Natural killer cell (primary cell): ENCODE results near the gene COL23A1. TPM values are rescaled to one million over a fixed set of nuclear protein-coding genes. Genes with fewer than 3 reads are reported as not detected.

ENCODE experiments used
- ATAC-seq, 3 donors: fragments of 150-1000 bp in 2 of 3; fragments of 200-7000 bp in 1 of 3; cut with Tn5 transposase; 1 replicate in 1 of 3; 2 replicates in 2 of 3; pipeline ENCODE4 v1.10.0; 2021; ENCODE audit warnings: mild to moderate bottlenecking in 2 of 3, moderate library complexity in 2 of 3
- DNase-seq, 2 donors: peaks; one replicate each; pipeline versions ENCODE4 v3.0.0 to v3.0.0-alpha.2; 2013 to 2021; ENCODE audit warnings: mixed read lengths in 1 of 2
- H3K27ac ChIP-seq: one replicate; pipeline ENCODE4 v1.5.1; 2013; ENCODE audit warnings: mild to moderate bottlenecking, low read length
- H3K27me3 ChIP-seq: one replicate; pipeline ENCODE4 v1.6.1; 2013; ENCODE audit warnings: low read length; ENCODE audit not compliant: control insufficient read depth, insufficient read depth
- H3K36me3 ChIP-seq: one replicate; pipeline ENCODE4 v1.6.1; 2013; ENCODE audit warnings: low read length; ENCODE audit not compliant: control insufficient read depth, insufficient read depth
- H3K4me1 ChIP-seq: one replicate; pipeline ENCODE4 v1.6.1; 2013; ENCODE audit warnings: low read length; ENCODE audit not compliant: control insufficient read depth, insufficient read depth
- H3K4me3 ChIP-seq: one replicate; pipeline ENCODE4 v1.5.1; 2013; ENCODE audit warnings: low read length
- H3K9me3 ChIP-seq: one replicate; pipeline ENCODE4 v1.6.1; 2013; ENCODE audit warnings: low read length; ENCODE audit not compliant: control insufficient read depth, insufficient read depth
- H3K27ac Mint-ChIP-seq, 2 donors: one replicate each; pipeline ENCODE4 v1.8.0; 2022; ENCODE audit warnings: mild to moderate bottlenecking in 2 of 2, mixed read lengths in 2 of 2, moderate library complexity in 1 of 2
- H3K27me3 Mint-ChIP-seq, 2 donors: one replicate each; pipeline ENCODE4 v1.8.0; 2022; ENCODE audit warnings: low read depth in 2 of 2, mixed read lengths in 2 of 2
- H3K36me3 Mint-ChIP-seq: one replicate; pipeline ENCODE4 v1.8.0; 2022; ENCODE audit warnings: mixed read lengths
- H3K4me1 Mint-ChIP-seq, 2 donors: one replicate each; pipeline ENCODE4 v1.8.0; 2022; ENCODE audit warnings: mixed read lengths in 2 of 2
- H3K4me3 Mint-ChIP-seq: one replicate; pipeline ENCODE4 v1.8.0; 2022; ENCODE audit warnings: mild to moderate bottlenecking, moderate library complexity, mixed read lengths
- H3K9me3 Mint-ChIP-seq, 2 donors: one replicate each; pipeline ENCODE4 v1.8.0; 2022; ENCODE audit warnings: mixed read lengths in 2 of 2
- CTCF ChIP-seq: fragments of 200-600 bp; IDR thresholded peaks from one replicate; pipeline ENCODE4 v1.8.0; 2022; ENCODE audit warnings: antibody characterized with exemption
- WGBS: methylation state at CpG from one replicate; pipeline ENCODE4 v1.1.7; 2013; ENCODE audit warnings: missing lambda C conversion rate; ENCODE audit not compliant: insufficient coverage; 5-methylcytosine and 5-hydroxymethylcytosine counted together
- intact Hi-C: fragments of 100-400 bp; cut with micrococcal nuclease; formaldehyde crosslinking; loops from one replicate; pipeline ENCODE4 v1.14.2; 2022
- total RNA-seq, 4 donors: library from RNA; stranded (reverse); fragments of 120-200 nt in 1 of 4; gene quantifications; one replicate each; pipeline versions ENCODE4 v1.2.3 to v1.2.4, GENCODE V29; 2013 to 2022

Gene COL23A1
- total RNA-seq, 3 donors from 2014 or later (not counting 1 experiment from before 2014, with no cell fraction given), result 0.15 TPM; not detected in 2

DNA sequence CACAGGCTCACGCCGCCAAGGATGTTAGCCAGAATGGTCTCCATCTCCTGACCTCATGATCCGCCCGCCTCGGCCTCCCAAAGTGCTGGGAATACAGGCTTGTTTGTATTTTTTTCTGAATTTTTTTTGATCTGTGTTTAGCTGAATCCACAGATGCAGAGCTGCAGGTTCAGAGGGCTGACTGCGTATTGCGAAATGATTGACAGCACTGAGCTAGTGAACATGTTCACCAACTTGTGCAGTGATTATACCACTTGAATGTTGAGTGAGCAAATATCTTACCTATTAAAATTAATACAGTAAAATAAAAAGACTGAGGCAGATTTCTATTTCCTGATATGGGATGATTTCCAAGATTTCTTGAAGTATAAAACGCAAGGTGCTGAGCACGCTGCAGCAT is 234.5 kb downstream of the COL23A1 start:
- Mint-ChIP-seq H3K27me3 (peaks cover 8 to 11% of the 10 kb centered on the region in 2 donors), H3K27ac (no peak overlapping the region), H3K36me3 (no peaks in the 10 kb centered on the region), H3K9me3 (no peaks in the 10 kb centered on the region), H3K4me3 (no peak overlapping the region), H3K4me1 (peaks cover 0 to 22% of the 10 kb centered on the region in 2 donors)
- ATAC-seq, result no peak
- H3K36me3 ChIP-seq, result no peaks in the 10 kb centered on the region
- H3K4me1 ChIP-seq, result peaks cover 9% of the 10 kb centered on the region
- H3K27me3 ChIP-seq, result no peaks in the 10 kb centered on the region
- no peak for TF ChIP-seq CTCF
- 92% methylated on average over 9 of the region's 9 CpGs for WGBS
- no peak overlapping the region for H3K27ac ChIP-seq
- intact Hi-C loops, result no loop called here
- no peak overlapping the region for H3K4me3 ChIP-seq
- DNase-seq, result no peak
- H3K9me3 ChIP-seq, result no peaks in the 10 kb centered on the region

DNA sequence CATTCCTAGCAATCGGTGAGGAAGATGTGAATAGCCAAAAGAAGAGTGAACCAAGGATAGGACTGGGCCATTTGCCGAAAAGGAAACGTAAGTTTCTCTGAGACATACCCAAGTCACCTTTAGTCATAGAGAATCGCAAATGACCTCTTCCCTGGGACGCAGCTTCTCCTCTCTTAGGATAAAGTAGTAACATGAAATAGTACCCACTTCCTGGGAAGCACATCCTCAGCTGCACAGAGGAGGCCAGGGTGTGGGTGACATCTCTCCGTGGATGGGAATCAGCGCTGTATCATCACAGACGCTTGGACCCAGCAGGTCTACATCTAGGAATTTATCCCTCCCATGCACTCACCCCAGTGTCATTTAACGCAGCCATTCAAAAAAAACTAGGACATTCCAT is 236.7 kb downstream of the COL23A1 start:
- Mint-ChIP-seq H3K27me3 (peaks cover 7 to 8% of the 10 kb centered on the region in 2 donors), H3K9me3 (no peaks in the 10 kb centered on the region), H3K27ac (no peak overlapping the region), H3K36me3 (no peaks in the 10 kb centered on the region), H3K4me3 (no peak overlapping the region), H3K4me1 (peaks cover 0 to 22% of the 10 kb centered on the region in 2 donors)
- TF ChIP-seq CTCF, result no peak
- intact Hi-C loops, result no loop called here
- H3K4me3 ChIP-seq, result no peak overlapping the region
- no peak overlapping the region for H3K27ac ChIP-seq
- WGBS, result 92% methylated on average over 8 of the region's 9 CpGs
- no peaks in the 10 kb centered on the region for H3K9me3 ChIP-seq
- H3K27me3 ChIP-seq, result no peaks in the 10 kb centered on the region
- peaks cover 9% of the 10 kb centered on the region for H3K4me1 ChIP-seq
- ATAC-seq, result no peak
- DNase-seq, result no peak
- no peaks in the 10 kb centered on the region for H3K36me3 ChIP-seq

- no peak overlapping the region for H3K27ac ChIP-seq
- H3K36me3 ChIP-seq, result no peaks in the 10 kb centered on the region
- no peak for ATAC-seq
- intact Hi-C loops, result no loop called here
- TF ChIP-seq CTCF, result no peak
- H3K4me1 ChIP-seq, result peaks cover 6% of the 10 kb centered on the region
- DNase-seq, result no peak
- Mint-ChIP-seq H3K4me1 (peaks cover 0 to 12% of the 10 kb centered on the region in 2 donors), H3K4me3 (no peak overlapping the region), H3K27ac (no peak overlapping the region), H3K27me3 (peaks cover 7 to 8% of the 10 kb centered on the region in 2 donors), H3K9me3 (no peaks in the 10 kb centered on the region), H3K36me3 (no peaks in the 10 kb centered on the region)
- H3K27me3 ChIP-seq, result no peaks in the 10 kb centered on the region
- no peak overlapping the region for H3K4me3 ChIP-seq
- WGBS, result 88% methylated on average over 8 of the region's 8 CpGs
- H3K9me3 ChIP-seq, result no peaks in the 10 kb centered on the region
These were observed 238.2 kb downstream of the COL23A1 start for GRCh38 chr5:178352035-178352349.

DNA sequence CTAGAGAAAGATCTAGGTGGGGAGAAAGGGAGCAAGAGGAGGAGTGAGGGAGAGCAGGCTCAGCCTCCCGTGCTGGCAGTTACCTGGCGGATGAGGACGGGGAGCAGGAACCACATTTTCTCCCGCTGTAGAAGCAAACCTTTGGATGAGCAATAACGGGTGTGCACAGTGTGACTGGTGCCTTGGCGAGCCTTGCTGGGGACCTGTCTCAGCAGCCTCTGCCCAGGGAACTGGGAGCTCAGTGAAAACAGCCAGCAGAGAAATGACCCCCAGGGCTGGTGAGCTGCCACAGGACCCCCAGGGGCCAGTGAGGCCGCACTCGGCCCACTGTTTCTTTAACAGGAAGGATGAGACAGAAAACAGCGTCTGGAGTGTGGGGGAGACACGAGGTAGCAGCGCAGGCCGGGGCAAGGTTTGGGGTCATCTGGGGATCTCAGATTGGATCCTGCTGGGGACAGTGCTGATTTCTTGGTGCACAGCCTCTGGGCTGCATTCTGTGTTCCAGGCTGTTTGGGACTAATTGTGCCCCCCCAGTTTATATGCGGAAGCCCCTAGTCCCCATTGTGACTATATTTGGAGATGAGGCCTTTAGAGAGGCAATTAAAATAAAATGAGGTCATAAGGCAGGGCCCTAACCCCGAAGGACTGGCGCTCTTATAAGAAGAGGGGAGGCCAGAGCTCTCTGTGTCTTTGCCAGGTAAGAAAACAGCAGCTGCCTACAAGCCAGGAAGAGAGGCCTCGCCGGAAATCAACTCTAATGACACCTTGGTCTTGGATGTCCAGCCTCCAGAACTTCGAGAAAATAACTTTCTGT is 238.8 kb downstream of the COL23A1 start:
- whole genome bisulfite sequencing, result 88% methylated on average over 18 of the region's 18 CpGs
- no peaks in the 10 kb centered on the region for H3K4me1 ChIP-seq
- DNase-seq, result no peak
- no peak overlapping the region for H3K27ac Mint-ChIP-seq
- H3K4me3 Mint-ChIP-seq, result no peak overlapping the region
- peaks cover 6% of the 10 kb centered on the region in 2 donors for H3K27me3 Mint-ChIP-seq
- intact Hi-C loops, result no loop called here
- peaks cover 0 to 6% of the 10 kb centered on the region in 2 donors for H3K4me1 Mint-ChIP-seq
- no peaks in the 10 kb centered on the region for H3K9me3 Mint-ChIP-seq
- no peaks in the 10 kb centered on the region for H3K27me3 ChIP-seq
- no peak overlapping the region for H3K4me3 ChIP-seq
- no peak for TF ChIP-seq CTCF
- ATAC-seq, result no peak
- no peak overlapping the region for H3K27ac ChIP-seq
- H3K36me3 ChIP-seq, result no peaks in the 10 kb centered on the region
- no peaks in the 10 kb centered on the region for H3K36me3 Mint-ChIP-seq
- no peaks in the 10 kb centered on the region for H3K9me3 ChIP-seq
